Measurements from ENCODE around the gene TNXB.

- TF ChIP-seq POLR2A (IDR thresholded peaks at IDR 0.05), result no peak
- no peak for TF ChIP-seq CTCF (IDR thresholded peaks at IDR 0.05)
Observed at GRCh38 chr6:32057966-32058365, 51.2 kb downstream of the TNXB start.
